ENCODE data around the gene MICAL3.
A peak's percentile ranks its signal among the peaks of the same experiment; 100 is the strongest.

Gene MICAL3

GRCh38 chr22:17916226-17916889 is 108.0 kb downstream of the MICAL3 start:
- no peak for DNase-seq (ENCODE audit: low read depth in 2 of 2)

GRCh38 chr22:17915676-17916075 is 108.7 kb downstream of the MICAL3 start:
- no peak for DNase-seq (ENCODE audit: low read depth in 2 of 2)

GRCh38 chr22:17915188-17915587 is 109.2 kb downstream of the MICAL3 start:
- DNase-seq (ENCODE audit: low read depth in 2 of 2): no peak

GRCh38 chr22:17914474-17914873 is 109.9 kb downstream of the MICAL3 start:
- DNase-seq (ENCODE audit: low read depth in 2 of 2): no peak

- DNase-seq (ENCODE audit: low read depth in 2 of 2): no peak
Measured at GRCh38 chr22:17913801-17914347, 110.5 kb downstream of the MICAL3 start.

- DNase-seq (ENCODE audit: low read depth in 2 of 2): no peak
Measured at GRCh38 chr22:17912945-17913721, 111.2 kb downstream of the MICAL3 start.

- DNase-seq (ENCODE audit: low read depth in 2 of 2): no peak
Measured at GRCh38 chr22:17911887-17912286, 112.5 kb downstream of the MICAL3 start.

- no peak for DNase-seq (ENCODE audit: low read depth in 2 of 2)
Measured at GRCh38 chr22:17911312-17911705, 113.1 kb downstream of the MICAL3 start.

GRCh38 chr22:17910561-17911311 is 113.6 kb downstream of the MICAL3 start:
- peak in 1 of 2 experiments; percentile 34 for DNase-seq (ENCODE audit: low read depth in 2 of 2)

- no peak for DNase-seq (ENCODE audit: low read depth in 2 of 2)
Measured at GRCh38 chr22:17907748-17908051, 116.7 kb downstream of the MICAL3 start.

GRCh38 chr22:17906978-17907747 is 117.2 kb downstream of the MICAL3 start:
- no peak for DNase-seq (ENCODE audit: low read depth in 2 of 2)

GRCh38 chr22:17905445-17905844 is 118.9 kb downstream of the MICAL3 start:
- no peak for DNase-seq (ENCODE audit: low read depth in 2 of 2)

- DNase-seq (ENCODE audit: low read depth in 2 of 2): no peak
Measured at GRCh38 chr22:17903564-17904295, 120.6 kb downstream of the MICAL3 start.

- no peak for DNase-seq (ENCODE audit: low read depth in 2 of 2)
Measured at GRCh38 chr22:17902960-17903359, 121.4 kb downstream of the MICAL3 start.

GRCh38 chr22:17898375-17898774 is 126.0 kb downstream of the MICAL3 start:
- no peak for DNase-seq (ENCODE audit: low read depth in 2 of 2)

- no peak for DNase-seq (ENCODE audit: low read depth in 2 of 2)
Measured at GRCh38 chr22:17897858-17898257, 126.5 kb downstream of the MICAL3 start.

GRCh38 chr22:17897426-17897825 is 126.9 kb downstream of the MICAL3 start:
- no peak for DNase-seq (ENCODE audit: low read depth in 2 of 2)

- DNase-seq (ENCODE audit: low read depth in 2 of 2): no peak
Measured at GRCh38 chr22:17896586-17896985, 127.8 kb downstream of the MICAL3 start.

GRCh38 chr22:17893900-17894535 is 130.3 kb downstream of the MICAL3 start:
- no peak for DNase-seq (ENCODE audit: low read depth in 2 of 2)

GRCh38 chr22:17892376-17892775 is 132.0 kb downstream of the MICAL3 start:
- DNase-seq (ENCODE audit: low read depth in 2 of 2): no peak

Data from fibroblast of skin of left biceps (primary cell).